ENCODE results near the gene SUGT1. TPM values are rescaled to one million over a fixed set of nuclear protein-coding genes. Genes with fewer than 3 reads are reported as not detected.
"Not testable (repeated sequence)": the region's sequence is repeated elsewhere in the genome, so short reads cannot be mapped to it uniquely, and the experiment has no call there.

The SUGT1 gene
- total RNA-seq, 1 donor from 2014 or later = 67.8 TPM

GRCh38 chr13:52711286-52711685 is 58.6 kb downstream of the SUGT1 start:
- no peaks in the 10 kb centered on the region for H3K27me3 Mint-ChIP-seq
- TF ChIP-seq CTCF (IDR thresholded peaks at IDR 0.05; ENCODE audit: unreplicated experiment) = no peak
- H3K36me3 Mint-ChIP-seq (ENCODE audit: insufficient read depth) = peaks cover 2% of the 10 kb centered on the region
- H3K27ac Mint-ChIP-seq = no peak overlapping the region
- DNase-seq (ENCODE audit: low spot score, unreplicated experiment) = no peak
- H3K4me1 Mint-ChIP-seq (ENCODE audit: low read depth) = no peaks in the 10 kb centered on the region
- no peak overlapping the region for H3K4me3 Mint-ChIP-seq (ENCODE audit: low read depth)
- H3K9me3 Mint-ChIP-seq (ENCODE audit: low read depth) = peaks cover 2% of the 10 kb centered on the region

DNA sequence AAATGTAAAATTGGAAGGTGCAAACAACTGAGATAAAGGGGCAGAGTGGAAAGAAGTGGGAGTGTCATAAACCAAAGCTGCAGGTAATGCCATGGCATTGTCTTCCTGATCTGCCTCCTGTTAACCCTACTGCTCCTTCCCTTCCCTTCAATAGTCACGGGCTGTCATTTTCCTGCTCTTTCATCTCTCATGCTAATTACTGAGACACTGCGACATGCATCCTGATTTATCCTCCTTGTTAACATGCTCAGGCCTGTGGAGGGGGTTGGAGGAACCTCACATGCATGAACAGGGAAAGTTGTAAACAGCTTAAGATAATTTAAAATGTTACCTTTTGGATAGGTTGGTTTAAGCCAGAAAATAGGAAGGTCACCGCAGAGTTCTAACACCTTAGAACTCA is 59.7 kb downstream of the SUGT1 start:
- Mint-ChIP-seq H3K36me3 (ENCODE audit: insufficient read depth) (peaks cover 2% of the 10 kb centered on the region), H3K4me3 (ENCODE audit: low read depth) (no peak overlapping the region), H3K27ac (no peak overlapping the region), H3K4me1 (ENCODE audit: low read depth) (no peaks in the 10 kb centered on the region), H3K9me3 (ENCODE audit: low read depth) (peaks cover 2% of the 10 kb centered on the region), H3K27me3 (no peaks in the 10 kb centered on the region)
- TF ChIP-seq CTCF (IDR thresholded peaks at IDR 0.05; ENCODE audit: unreplicated experiment) = no peak
- no peak for DNase-seq (ENCODE audit: low spot score, unreplicated experiment)

DNA sequence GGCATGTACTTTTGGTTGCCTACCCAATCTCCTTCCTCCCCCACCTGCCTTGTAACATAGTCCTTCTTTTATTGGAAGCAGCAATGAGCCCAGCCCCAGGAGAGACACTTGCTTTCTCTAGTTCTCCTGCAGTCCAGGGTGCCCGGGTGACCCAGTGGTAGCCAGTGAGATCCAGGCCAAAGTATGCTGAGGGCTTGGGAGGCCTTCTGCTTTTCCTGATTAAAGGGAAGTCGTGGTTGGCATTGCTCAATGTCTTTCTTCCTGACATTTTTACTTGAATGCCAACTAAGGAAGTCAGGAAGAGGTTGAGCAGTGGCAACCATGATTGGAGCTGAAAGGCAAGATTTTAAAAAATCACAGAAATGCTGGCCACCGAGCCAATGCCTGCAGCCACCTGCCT is 61.3 kb downstream of the SUGT1 start:
- Mint-ChIP-seq H3K4me3 (ENCODE audit: low read depth) (no peak overlapping the region), H3K4me1 (ENCODE audit: low read depth) (no peaks in the 10 kb centered on the region), H3K9me3 (ENCODE audit: low read depth) (peaks cover 12% of the 10 kb centered on the region), H3K27me3 (no peaks in the 10 kb centered on the region), H3K27ac (no peak overlapping the region), H3K36me3 (ENCODE audit: insufficient read depth) (peaks cover 2% of the 10 kb centered on the region)
- no peak for TF ChIP-seq CTCF (IDR thresholded peaks at IDR 0.05; ENCODE audit: unreplicated experiment)
- DNase-seq (ENCODE audit: low spot score, unreplicated experiment) = no peak

DNA sequence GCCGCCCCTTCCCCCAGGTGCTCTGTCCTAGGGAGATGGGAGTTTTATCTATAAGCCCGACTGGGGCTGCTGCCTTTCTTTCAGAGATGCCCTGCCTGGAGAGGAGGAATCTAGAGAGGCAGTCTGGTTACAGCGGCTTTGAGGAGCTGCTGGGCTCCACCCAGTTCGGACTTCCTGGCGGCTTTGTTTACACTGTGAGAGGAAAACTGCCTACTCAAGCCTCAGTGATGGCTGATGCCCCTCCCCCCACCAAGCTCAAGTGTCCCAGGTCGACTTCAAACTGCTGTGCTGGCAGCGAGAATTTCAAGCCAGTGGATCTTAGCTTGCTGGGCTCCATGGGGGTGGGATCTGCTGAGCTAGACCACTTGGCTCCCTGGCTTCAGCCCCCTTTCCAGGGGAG is 68.3 kb downstream of the SUGT1 start:
- H3K27me3 Mint-ChIP-seq; H3K27ac Mint-ChIP-seq; H3K36me3 Mint-ChIP-seq (ENCODE audit: insufficient read depth); H3K4me1 Mint-ChIP-seq (ENCODE audit: low read depth); H3K4me3 Mint-ChIP-seq (ENCODE audit: low read depth); DNase-seq (ENCODE audit: low spot score, unreplicated experiment): not testable (repeated sequence)
- peaks cover 16% of the 10 kb centered on the region for H3K9me3 Mint-ChIP-seq (ENCODE audit: low read depth)

- H3K27ac Mint-ChIP-seq; DNase-seq (ENCODE audit: low spot score, unreplicated experiment); H3K4me3 Mint-ChIP-seq (ENCODE audit: low read depth); H3K4me1 Mint-ChIP-seq (ENCODE audit: low read depth); H3K36me3 Mint-ChIP-seq (ENCODE audit: insufficient read depth); H3K27me3 Mint-ChIP-seq: not testable (repeated sequence)
- peaks cover 14% of the 10 kb centered on the region for H3K9me3 Mint-ChIP-seq (ENCODE audit: low read depth)
These were observed 68.7 kb downstream of the SUGT1 start for GRCh38 chr13:52721356-52721755.

GRCh38 chr13:52723181-52723580 is 70.5 kb downstream of the SUGT1 start:
- peaks cover 10% of the 10 kb centered on the region for H3K4me1 Mint-ChIP-seq (ENCODE audit: low read depth)
- H3K9me3 Mint-ChIP-seq (ENCODE audit: low read depth) = peaks cover 10% of the 10 kb centered on the region
- no peak for DNase-seq (ENCODE audit: low spot score, unreplicated experiment)
- no peaks in the 10 kb centered on the region for H3K27me3 Mint-ChIP-seq
- no peak for TF ChIP-seq CTCF (IDR thresholded peaks at IDR 0.05; ENCODE audit: unreplicated experiment)
- no peak overlapping the region for H3K27ac Mint-ChIP-seq
- H3K4me3 Mint-ChIP-seq (ENCODE audit: low read depth) = no peak overlapping the region
- no peaks in the 10 kb centered on the region for H3K36me3 Mint-ChIP-seq (ENCODE audit: insufficient read depth)
